COLO829 (cell line): ENCODE measurements around the gene HBA1.
"Not testable (repeated sequence)": the region's sequence is repeated elsewhere in the genome, so short reads cannot be mapped to it uniquely, and the experiment has no call there.

Source experiments
- DNase-seq: peaks from one replicate; pipeline ENCODE4 v3.0.0; 2012; ENCODE audit warnings: low spot score

Gene HBA1

GRCh38 chr16:176006-176405, 474 bp upstream of the HBA1 start:
- not testable (repeated sequence) for DNase-seq

GRCh38 chr16:177394-177822, 928 bp downstream of the HBA1 start:
- DNase-seq = no peak

GRCh38 chr16:177981-178667, 1.6 kb downstream of the HBA1 start:
- no peak for DNase-seq

- no peak for DNase-seq
Measured at GRCh38 chr16:178668-179015, 2.2 kb downstream of the HBA1 start.

- no peak for DNase-seq
Measured at GRCh38 chr16:179211-180092, 3.0 kb downstream of the HBA1 start.

GRCh38 chr16:180101-180675, 3.7 kb downstream of the HBA1 start, which contains the start of gene HBQ1:
HBQ1 (plus strand) TSS chr16:180459; CDS start chr16:180487, 28 bp downstream.
- no peak for DNase-seq

- DNase-seq = peak; percentile 70
Measured at GRCh38 chr16:180681-181564, 4.4 kb downstream of the HBA1 start.

- no peak for DNase-seq
Measured at GRCh38 chr16:181565-182021, 5.1 kb downstream of the HBA1 start.

- no peak for DNase-seq
Measured at GRCh38 chr16:183005-183404, 6.5 kb downstream of the HBA1 start.

- DNase-seq = no peak
Measured at GRCh38 chr16:185213-185612, 8.7 kb downstream of the HBA1 start.

- no peak for DNase-seq
Measured at GRCh38 chr16:185691-186090, 9.2 kb downstream of the HBA1 start.

- DNase-seq = no peak
Measured at GRCh38 chr16:187330-187729, 10.8 kb downstream of the HBA1 start.

- no peak for DNase-seq
Measured at GRCh38 chr16:188674-189073, 12.2 kb downstream of the HBA1 start.

GRCh38 chr16:189604-190186, 13.2 kb downstream of the HBA1 start:
- DNase-seq = no peak

- no peak for DNase-seq
Measured at GRCh38 chr16:191831-192230, 15.4 kb downstream of the HBA1 start.

- no peak for DNase-seq
Measured at GRCh38 chr16:192686-193085, 16.2 kb downstream of the HBA1 start.

- DNase-seq = no peak
Measured at GRCh38 chr16:193441-193840, 17.0 kb downstream of the HBA1 start.

GRCh38 chr16:194516-194915, 18.0 kb downstream of the HBA1 start:
- no peak for DNase-seq

- no peak for DNase-seq
Measured at GRCh38 chr16:200388-200787, 23.9 kb downstream of the HBA1 start.

GRCh38 chr16:203246-203645, 26.8 kb downstream of the HBA1 start:
- no peak for DNase-seq

GRCh38 chr16:204046-204445, 27.6 kb downstream of the HBA1 start:
- not testable (repeated sequence) for DNase-seq

GRCh38 chr16:209359-209758, 32.9 kb downstream of the HBA1 start:
- DNase-seq = not testable (repeated sequence)
